Kidney tubule cell (primary cell): ENCODE results near the gene SOAT2.
"Not testable (repeated sequence)": the region's sequence is repeated elsewhere in the genome, so short reads cannot be mapped to it uniquely, and the experiment has no call there.

ENCODE experiments used
- DNase-seq: peaks from one replicate; pipeline ENCODE4 v3.0.0-alpha.2; 2018; ENCODE audit warnings: low spot score

SOAT2 gene

DNA sequence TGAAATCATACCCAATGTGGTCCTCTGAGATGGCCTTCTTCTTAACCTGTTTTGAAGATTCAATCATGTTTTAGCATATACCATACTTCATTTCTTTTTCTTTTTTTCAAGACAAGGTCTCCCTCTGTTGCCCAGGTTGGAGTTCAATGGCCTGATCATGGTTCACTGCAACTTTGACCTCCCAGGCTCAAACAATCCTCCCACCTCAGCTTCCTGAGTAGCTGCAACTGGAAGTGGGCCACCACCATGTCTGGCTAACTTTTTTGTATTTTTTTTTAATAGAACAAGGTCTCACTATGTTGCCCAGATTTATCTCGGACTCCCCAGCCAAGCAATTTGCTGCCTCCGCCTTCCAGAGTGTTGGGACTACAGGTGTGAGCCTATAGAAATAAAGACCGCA, 30.4 kb downstream of the SOAT2 start:
- no peak for DNase-seq

DNA sequence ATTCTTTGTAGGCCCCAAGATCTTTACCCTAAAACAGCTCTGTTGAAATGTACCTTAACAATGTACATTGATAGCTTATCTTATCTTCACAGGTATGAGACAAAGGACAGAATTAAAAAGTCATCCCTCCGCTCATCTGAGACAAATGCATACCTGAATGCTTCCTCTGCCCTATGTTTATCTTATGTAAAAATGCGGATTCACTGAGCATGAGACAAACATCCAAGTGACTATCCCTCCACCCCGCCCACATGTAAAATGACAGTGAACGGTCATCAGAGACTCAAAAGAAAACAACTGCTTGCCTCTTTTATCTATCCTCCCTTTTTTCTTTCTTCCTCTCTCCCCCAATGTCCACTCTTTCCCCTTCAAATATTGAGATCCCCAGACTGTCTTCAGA, 40.1 kb downstream of the SOAT2 start:
- no peak for DNase-seq

GRCh38 chr12:53145383-53146260, 42.3 kb downstream of the SOAT2 start:
- DNase-seq, result no peak

- no peak for DNase-seq
Measured at GRCh38 chr12:53147181-53147580, 43.9 kb downstream of the SOAT2 start.

DNA sequence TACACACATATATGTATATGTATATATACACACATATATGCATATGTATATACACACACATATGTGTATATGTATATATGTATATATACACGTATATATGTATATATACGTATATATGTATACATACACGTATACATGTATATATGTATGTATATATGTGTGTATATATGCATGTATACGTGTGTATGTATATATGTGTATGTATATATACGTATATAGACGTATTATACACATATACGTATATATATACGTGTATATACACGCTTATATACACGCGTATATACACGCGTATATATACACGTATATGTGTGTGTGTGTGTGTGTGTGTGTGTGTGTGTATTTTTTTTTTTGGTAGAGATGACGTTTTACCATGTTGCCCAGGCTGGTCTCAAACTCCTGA, 44.4 kb downstream of the SOAT2 start:
- DNase-seq, result no peak

- DNase-seq, result no peak
Measured at GRCh38 chr12:53151039-53151438, 47.8 kb downstream of the SOAT2 start.

DNA sequence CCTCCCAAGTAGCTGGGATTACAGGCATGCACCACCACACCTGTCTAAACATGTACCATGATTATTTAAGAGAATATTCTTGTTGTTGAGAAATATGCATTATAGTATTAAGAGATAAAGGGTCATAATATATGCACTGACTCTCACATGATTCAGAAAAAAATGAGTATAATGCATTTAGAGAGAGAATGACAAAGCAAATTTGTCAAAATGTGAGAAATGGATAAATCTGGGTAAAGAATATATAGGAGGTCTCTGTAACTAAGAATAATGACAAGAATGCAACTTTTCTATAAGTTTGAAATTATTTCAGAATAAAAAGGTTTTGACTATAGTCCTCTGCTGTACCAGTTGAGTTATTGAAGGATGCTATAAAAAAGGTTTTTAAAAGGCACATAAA, 49.1 kb downstream of the SOAT2 start:
- no peak for DNase-seq

- DNase-seq, result peak; percentile 74
Measured at GRCh38 chr12:53159195-53159839, 56.0 kb downstream of the SOAT2 start.

- DNase-seq, result no peak
Measured at GRCh38 chr12:53160000-53160399, 56.7 kb downstream of the SOAT2 start.

DNA sequence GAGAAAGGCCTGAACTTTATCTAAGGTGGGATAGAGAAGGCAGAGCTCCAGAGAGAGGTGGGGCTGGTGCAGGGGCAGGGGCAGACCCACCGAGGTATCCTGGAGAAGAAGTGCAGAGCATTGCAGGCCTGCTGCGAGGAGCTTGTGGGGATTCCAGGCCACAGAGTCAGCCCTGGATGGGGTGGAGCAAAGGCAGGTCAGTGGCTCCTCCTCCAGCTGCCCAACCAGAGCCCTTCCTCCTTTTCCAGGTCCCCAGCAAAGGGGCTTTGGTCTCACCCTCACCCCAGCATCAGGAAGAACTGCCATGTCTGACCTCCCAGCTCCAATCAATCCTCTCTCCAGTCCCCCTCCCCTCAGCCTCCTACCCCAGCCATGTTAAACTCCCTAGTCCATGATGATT, 57.4 kb downstream of the SOAT2 start:
- DNase-seq, result no peak

DNA sequence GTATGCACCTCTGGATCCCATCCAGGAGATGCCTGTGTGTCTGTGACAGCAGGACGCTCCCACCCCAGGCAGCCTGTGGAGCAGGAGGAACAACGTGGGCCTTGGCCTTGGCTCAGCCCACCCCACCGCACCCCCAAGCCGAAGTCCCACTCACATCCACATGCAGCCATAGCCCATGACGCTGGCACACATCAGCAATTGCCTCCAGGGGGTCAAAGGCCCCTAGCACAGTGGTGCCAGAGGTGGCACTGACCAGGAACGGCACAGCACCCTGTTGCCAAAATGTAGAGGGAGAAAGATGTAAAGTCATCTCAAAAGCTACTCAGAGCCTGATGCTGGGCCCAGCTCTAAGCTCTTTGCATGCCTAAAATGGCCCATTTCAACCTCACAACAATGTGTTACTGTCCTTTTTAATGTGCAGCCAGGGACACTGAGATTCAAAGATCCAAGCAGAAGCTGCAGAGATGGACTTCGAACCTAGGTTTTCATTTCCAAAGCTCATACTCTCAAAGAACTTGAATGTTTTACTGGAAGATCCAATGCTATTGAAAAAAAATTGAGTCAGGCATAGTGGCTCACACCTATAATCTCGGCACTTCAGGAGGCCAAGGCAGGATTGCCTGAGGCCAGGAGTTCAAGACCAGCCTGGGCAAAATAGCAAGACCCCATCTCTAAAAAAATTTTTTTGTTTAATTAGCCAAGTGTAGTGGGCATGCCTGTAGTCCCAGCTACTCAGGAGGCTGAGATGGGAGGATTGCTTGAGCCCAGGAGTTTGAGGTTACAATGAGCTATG, 58.0 kb downstream of the SOAT2 start:
- DNase-seq, result no peak

- DNase-seq, result not testable (repeated sequence)
Measured at GRCh38 chr12:53163008-53163407, 59.7 kb downstream of the SOAT2 start.

GRCh38 chr12:53166837-53167236, 63.6 kb downstream of the SOAT2 start:
- DNase-seq, result no peak

DNA sequence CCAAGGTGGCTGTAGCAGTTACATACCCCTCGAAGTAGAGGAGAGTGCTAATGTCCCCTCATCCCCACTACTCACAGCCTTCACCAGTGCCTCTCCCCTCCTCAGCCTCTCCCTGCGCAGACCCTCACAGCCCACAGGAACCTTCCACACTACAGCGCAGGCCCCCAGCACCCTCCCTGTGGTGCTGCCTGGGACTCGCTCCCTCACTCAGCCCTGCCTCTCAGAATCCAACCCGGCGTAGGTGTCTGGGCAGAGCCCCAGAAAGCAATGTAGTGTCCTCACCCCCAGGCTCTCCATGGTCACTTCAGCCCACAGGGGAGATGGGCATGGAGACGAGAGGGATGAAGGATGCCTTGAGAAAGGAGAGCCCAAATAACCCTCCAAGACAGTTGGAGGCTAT, 66.4 kb downstream of the SOAT2 start:
- DNase-seq, result no peak

DNA sequence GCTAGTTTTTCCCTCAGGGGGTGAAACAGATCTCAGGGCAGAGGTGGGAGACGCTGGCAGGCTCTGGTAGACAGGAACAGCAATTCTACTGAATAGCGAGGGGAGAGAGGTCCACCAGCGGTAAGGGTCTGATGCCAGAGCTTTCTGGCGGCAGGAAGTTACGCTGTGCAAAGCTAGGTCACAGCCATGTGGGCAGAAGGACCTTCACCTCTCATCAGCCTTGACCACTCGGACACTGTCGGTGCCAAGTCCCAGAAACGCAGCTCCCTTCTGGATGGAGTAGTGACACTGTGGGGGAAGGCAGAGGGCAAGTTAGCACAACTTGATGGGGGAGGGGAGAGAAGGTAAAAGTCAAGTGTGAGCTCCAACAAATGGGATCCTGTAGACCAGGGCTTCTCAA, 66.9 kb downstream of the SOAT2 start:
- no peak for DNase-seq

GRCh38 chr12:53170876-53171724, 67.8 kb downstream of the SOAT2 start:
- DNase-seq, result no peak

GRCh38 chr12:53171725-53172329, 68.5 kb downstream of the SOAT2 start:
- peak; percentile 19 for DNase-seq

- no peak for DNase-seq
Measured at GRCh38 chr12:53172352-53172751, 69.1 kb downstream of the SOAT2 start.

- peak; percentile 21 for DNase-seq
Measured at GRCh38 chr12:53173085-53173715, 69.9 kb downstream of the SOAT2 start.
